Measurements from ENCODE around the gene TTLL4.

The TTLL4 gene

GRCh38 chr2:218783688-218784087 lies 73.1 kb downstream of the TTLL4 start:
- no peak for DNase-seq (ENCODE audit: low read depth)

- DNase-seq (ENCODE audit: low read depth): no peak
Observed at GRCh38 chr2:218785103-218785502, 74.5 kb downstream of the TTLL4 start.

DNA sequence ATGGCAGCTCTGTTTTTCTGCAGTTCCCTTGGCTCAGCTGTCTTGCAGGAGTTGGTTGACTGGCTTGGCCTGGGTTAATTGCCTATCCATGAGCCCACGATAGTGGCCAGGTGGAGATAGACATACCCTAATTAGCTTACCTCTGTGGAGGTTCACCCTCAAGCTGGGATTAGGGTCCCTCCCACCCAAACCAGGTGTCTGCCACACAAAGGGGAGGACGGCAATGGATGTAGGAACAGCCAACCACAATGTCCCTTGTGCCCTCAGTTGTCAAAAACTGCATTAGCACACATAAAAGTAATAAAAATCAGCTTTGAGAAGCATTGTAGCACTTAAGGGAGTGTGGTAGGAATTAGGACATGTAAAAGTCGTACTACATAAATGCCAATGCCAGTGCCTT lies 75.5 kb downstream of the TTLL4 start:
- DNase-seq (ENCODE audit: low read depth): no peak

DNA sequence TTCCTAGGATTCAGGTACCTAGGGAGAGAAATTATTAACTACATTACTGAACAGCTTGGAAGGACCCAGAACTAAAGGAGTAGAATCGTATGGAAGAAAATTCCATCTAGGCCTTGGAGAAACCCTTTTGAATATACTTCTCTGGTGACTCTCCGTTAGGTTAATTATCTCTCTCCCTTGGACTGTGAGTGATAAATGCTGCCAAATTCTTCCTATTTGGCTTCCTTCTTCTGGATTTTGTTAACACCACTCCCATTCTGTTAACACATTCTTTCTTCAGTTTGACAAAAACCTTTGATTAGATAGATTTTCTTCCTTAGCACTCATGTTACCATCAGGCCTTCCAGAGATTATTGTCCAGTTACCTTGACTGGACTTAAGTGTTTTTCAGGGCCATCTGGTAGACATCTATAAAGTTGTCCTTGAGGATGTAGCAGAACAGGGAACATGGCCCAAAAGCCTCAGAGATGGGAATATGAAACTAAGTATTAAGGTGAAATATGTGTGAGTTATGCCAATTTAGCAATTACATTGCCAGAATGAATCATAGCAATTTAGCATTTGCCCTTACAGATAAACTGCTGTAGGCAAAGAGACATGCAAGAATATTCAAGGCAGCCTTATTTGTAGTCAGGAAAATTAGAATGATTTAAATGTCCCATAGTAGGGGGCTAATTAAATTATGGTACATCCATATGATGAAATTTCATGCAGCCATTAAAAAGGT lies 78.1 kb downstream of the TTLL4 start:
- DNase-seq (ENCODE audit: low read depth): peak; percentile 15

DNA sequence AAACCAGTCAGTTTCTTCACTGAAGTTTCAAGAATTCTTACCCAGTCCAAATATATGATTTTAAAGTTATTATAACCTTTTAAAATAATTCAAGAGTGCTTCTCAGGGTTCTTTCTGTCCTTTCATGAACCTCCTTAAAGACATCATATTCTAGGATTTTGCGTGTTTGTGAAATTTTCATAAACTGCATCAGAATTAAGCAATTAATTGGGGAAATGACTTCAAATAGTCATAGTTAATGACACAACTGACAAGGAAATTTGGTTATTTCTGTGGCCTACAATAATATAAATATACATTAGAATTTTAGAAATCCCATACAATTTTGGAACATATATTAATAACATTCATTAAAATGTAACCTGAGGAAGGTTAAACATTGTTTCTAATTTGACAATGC lies 81.8 kb downstream of the TTLL4 start:
- DNase-seq (ENCODE audit: low read depth): no peak

DNA sequence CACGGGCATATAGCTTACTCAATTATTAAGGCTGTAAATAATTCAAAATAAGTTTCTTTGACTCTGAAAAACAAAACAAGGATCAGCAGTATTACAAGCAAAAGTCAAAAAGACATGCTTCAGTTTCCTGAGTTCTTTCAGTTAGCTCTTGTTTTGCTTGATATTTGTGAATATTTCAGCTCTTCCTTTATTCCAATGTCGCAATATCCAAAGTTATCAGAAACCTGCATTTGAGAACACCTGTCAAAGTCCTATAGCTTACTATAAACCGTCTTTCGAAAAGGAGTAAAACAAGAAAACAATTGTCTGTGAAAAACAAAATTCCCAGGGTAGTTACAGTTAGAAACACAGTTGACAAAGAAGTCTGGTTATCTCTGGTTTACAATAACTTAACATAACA lies 86.1 kb downstream of the TTLL4 start:
- DNase-seq (ENCODE audit: low read depth): no peak

DNA sequence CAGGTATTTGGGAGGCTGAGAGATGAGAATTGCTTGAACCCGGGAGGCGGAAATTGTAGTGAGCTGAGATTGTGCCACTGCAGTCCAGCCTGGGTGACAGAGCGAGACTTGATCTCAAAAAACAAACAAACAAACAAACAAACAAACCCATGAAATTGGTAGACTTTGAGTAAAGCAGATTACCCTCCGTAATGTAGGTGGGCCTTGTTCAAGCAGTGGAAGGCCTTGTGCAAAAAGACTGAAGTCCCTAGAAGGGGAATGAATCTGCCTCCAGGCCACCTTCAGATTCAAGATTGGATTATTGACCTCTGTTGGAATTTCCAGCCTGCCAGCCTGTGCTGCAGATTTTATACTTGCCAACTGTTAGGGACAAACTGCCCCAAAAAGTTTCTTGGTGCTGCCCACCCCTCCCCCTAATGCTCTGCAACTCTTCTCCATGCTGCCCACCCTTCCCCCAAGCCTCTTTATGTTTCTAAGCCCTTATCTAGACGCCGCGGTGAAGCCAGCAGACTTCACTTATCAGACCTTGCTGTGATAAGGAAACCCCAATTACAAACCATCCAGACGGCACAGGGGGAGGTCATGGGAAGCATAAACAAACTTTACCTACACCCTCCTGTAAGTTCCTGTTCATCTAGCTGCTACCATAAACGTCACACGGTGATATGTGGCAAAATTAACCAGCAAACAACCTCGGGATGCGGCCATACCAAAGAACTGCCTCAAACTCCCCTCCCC lies 88.3 kb downstream of the TTLL4 start:
- peak; percentile 51 for DNase-seq (ENCODE audit: low read depth)

DNA sequence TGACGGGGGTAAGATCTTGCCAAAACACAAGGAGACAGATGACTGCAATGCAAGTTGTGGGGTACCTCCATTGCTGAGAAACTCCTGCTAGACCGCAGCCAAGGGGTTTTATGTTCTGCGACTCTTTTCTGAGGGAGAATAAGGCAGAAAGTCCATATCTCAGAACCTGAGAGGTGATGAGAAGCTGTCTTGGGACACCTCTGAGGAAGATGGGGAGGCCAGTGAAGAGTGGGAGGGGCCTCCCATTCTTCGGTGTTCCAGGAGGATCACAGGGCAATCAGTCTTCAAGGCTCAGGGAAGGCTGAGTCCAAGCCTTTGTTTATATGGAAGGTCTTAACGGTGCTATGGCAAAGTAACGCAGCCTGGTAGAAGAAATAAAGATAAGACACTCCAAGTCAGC lies 89.4 kb downstream of the TTLL4 start:
- no peak for DNase-seq (ENCODE audit: low read depth)

DNA sequence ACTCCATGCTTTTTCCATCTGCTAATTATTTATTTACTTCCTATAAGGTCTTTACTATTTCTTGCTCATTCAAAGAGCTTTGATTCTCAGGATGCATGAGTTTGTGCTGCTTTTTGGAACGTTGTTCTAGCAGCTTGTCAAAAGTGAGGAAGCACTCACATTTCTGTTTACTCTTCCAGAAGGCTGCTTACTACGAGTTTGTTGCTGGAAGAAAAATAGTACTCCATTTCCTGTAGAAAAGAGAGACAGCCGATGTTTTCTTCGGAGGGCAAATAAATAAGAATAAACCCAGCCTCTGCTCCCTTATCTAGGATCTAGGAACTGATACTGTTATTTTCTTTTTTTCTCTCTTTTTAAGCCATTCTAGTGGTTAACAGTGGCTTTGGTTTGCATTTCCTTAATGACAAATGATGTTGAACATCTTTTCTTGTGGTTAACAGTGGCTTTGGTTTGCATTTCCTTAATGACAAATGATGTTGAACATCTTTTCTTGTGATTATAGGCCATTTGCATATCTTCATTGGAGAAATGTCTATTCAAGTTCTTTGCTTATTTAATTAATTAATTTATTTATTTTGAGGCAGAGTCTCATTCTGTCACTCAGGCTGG lies 91.9 kb downstream of the TTLL4 start:
- DNase-seq (ENCODE audit: low read depth): no peak

GRCh38 chr2:218804817-218805216 lies 94.2 kb downstream of the TTLL4 start:
- DNase-seq (ENCODE audit: low read depth): no peak

Measured in iris pigment epithelial cell (primary cell).